GM18858 (cell line): Measurements from ENCODE around the gene MYO10.
A peak's percentile ranks its signal among the peaks of the same experiment; 100 is the strongest.
"Not testable (repeated sequence)": the region's sequence is repeated elsewhere in the genome, so short reads cannot be mapped to it uniquely, and the experiment has no call there.

Experiments
- ATAC-seq: cut with Tn5 transposase; IDR thresholded peaks from one replicate; pipeline ENCODE4 v1.9.1; 2021; ENCODE audit not compliant: unreplicated experiment

Gene MYO10

DNA sequence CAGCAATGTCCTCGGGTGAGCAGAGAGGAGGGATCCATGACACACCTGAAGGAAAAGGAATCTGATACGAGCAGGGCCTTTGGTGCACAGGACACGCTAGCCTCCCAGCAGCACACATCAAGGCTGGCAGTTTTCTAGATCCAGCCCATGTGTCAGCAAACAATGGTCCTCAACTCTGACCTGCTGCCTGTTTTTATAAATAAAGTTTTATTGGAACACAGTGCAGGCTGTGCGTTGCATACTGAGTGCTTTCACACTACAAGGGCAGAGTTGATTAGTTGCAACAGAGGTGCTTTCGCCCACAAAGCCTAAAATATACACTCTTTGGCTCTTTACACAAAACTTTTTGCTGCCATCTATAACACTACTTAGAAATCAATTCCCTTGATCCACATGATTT, 147.1 kb downstream of the MYO10 start:
- no peak for ATAC-seq

GRCh38 chr5:16787278-16787677, 148.8 kb downstream of the MYO10 start:
- no peak for ATAC-seq

- ATAC-seq = peak; percentile 98
Measured at GRCh38 chr5:16784843-16785791, 151.0 kb downstream of the MYO10 start.

DNA sequence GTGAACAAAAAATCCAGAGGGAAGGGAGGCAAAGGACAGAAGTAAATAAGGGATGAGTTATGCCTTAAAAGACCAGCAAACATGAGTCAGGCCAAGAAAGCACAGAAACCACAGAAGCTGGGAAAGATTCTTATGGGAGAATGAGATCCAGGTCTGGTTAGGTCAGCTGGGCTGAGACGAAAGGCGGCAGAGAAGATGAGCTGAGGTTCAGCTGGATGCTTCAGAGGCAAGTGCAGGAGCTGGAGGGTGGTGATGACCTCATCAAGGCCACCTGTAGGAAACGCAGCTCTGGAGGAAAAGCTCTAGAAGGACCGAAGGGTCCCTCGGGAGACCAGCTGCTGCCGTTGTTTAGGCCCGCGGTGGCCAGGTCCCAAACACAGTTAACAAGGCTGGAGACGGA, 152.0 kb downstream of the MYO10 start:
- ATAC-seq = no peak

GRCh38 chr5:16781828-16782626, 154.1 kb downstream of the MYO10 start:
- no peak for ATAC-seq

DNA sequence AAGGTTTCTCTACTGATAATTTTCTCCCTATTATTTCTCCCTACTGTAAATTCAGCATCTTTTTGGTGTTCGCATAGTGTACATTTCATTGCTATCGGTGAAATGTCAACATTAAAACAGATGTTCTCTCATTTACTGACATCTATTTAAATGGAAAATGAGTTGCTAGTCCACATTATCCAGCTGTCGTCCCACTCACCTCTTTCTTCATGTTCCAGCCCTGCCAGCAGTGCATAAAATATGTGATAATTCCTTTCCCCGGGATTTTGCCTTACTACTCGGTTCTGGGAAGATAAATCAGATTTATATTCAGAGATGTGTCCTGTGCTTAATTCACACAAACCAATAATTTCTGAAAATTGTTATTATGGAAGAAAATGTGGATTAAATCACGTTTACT, 155.8 kb downstream of the MYO10 start:
- ATAC-seq = no peak

GRCh38 chr5:16777432-16777831, 158.7 kb downstream of the MYO10 start:
- ATAC-seq = no peak

GRCh38 chr5:16776611-16777251, 159.4 kb downstream of the MYO10 start:
- ATAC-seq = no peak

GRCh38 chr5:16774806-16775205, 161.3 kb downstream of the MYO10 start:
- ATAC-seq = no peak

DNA sequence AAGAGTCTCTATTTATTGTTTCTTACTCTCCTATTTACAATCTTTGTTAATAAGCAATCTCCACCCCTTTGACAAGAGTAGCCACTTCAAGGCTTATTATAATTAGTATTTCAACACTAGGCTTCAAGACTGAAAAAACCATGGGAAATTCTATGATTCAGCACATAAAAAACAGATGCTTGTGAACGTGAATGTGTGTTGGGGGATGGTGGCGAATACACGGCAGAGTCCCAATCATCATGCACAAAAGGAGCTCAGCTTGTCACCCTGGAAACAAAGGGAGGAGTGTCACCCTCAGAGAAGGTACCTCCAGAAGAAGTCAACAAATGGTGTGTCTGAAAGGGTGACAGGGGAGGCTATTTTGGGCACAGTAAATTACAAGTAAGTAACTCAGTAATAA, 162.1 kb downstream of the MYO10 start:
- no peak for ATAC-seq

GRCh38 chr5:16772556-16772955, 163.5 kb downstream of the MYO10 start:
- ATAC-seq = no peak

DNA sequence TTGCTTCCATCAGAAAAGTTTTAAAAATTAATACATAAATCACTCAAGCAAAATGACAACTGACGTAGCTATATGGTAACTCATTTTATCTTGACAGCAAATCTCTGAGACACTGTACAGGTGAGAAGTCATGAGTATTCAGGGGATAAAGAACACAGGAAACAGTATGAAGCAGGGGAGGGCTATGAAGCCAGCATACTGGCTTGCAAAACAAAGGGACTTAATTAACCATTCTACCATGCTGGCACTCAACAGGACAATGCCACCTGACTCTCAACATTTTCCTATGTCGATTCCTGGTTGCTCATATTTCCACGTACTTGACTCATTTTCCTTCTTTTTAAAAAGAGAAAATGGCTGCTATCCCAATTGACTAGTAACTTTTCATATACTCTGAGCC, 167.9 kb downstream of the MYO10 start:
- ATAC-seq = no peak

GRCh38 chr5:16763211-16763610, 172.9 kb downstream of the MYO10 start:
- ATAC-seq = no peak

GRCh38 chr5:16759147-16759773, 176.8 kb downstream of the MYO10 start:
- peak; percentile 94 for ATAC-seq

DNA sequence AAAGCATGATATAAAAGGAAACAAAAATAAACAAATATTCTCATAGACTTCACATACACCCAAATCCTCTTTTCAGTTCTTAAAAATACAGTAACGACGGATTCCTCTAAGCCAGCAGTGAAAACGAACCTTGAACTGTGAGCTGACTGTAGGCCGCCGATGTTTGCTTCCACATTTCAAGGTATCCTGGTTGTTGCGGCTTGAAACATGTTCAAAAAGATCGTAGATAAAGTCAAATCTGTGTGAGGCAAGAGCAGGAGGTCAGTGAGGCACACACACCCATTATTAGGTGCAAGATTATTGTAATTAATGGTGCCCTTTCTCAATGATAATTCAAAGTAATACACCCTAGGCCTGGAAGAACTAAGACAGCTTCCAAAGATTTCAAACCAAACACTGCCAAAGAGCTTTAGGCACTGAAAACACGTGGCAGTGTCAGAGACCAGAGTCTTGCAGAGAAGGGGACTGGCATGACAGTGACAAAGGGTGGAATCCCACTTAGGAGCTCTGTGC, 178.0 kb downstream of the MYO10 start:
- ATAC-seq = no peak

- ATAC-seq = not testable (repeated sequence)
Measured at GRCh38 chr5:16757577-16757976, 178.5 kb downstream of the MYO10 start.

DNA sequence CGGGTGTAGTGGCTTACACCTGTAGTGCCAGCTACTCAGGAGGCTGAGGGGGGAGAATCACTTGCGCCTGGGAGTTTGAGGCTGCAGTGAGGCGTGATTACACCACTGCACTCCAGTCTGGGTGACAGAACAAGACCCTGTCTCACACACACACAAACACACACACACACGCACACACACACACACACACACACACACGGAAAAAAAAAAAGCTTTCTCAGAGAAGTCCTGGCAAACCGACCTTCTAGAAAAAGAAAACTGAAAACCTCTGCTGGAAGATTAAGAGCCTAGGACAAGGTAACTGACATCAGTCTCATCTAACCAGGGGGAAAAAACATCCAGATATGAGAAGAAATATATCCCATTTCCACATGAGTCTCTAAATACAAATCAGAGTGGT, 178.9 kb downstream of the MYO10 start:
- ATAC-seq = no peak

- ATAC-seq = no peak
Measured at GRCh38 chr5:16756692-16757091, 179.4 kb downstream of the MYO10 start.

- ATAC-seq = no peak
Measured at GRCh38 chr5:16755641-16756040, 180.4 kb downstream of the MYO10 start.

DNA sequence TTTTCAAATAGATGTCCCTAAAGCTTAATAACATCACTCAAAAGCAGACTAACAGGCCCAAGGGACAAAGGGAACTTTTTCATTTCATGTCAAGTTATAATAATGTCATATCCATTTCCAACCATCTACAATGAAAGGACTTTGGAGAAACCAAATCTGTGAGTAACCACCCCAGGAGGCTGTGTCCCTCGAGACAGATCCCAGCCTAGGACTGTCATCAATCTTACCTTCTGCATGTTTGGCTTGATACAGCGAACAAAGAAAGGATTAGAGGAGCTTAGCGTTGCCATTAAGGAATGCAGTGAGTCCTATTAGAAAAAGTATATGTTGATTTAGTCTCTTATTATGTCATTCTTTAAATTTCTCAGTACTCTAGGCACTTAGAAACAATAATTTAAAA, 181.5 kb downstream of the MYO10 start:
- no peak for ATAC-seq

- no peak for ATAC-seq
Measured at GRCh38 chr5:16754086-16754485, 182.0 kb downstream of the MYO10 start.
